ENCODE data around the gene FAM180B.

DNA sequence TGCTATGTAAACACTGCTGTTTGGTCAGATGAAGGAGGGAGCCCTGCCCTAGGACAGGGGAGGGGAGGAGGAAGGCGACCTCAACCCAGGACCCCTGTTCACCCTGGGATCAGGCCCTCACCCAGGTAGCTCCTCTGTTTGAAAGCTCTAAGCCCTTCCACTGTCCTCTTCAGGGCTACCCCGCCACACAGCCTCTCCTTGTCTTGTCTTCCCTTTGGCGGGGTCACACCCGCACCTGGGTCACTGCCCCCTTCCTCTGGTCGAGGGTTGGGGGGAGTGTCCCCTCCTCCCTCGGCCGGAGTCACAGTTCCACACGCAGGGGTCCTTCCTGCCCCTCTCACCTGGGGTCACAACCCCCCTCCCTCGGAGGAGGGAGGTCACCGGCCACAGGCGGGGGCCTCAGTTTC lies 21.5 kb upstream of the FAM180B start:
- TF ChIP-seq POLR2A (IDR thresholded peaks at IDR 0.05; ENCODE audit: low read length) (no peak), GATA1 (IDR thresholded peaks at IDR 0.05; ENCODE audit: low read depth, low read length) (no peak)

All from erythroblast (primary cell).